B cell (primary cell): ENCODE data around the gene NOL12. TPM values are rescaled to one million over a fixed set of nuclear protein-coding genes. Genes with fewer than 3 reads are reported as not detected.

Experiments used
- ATAC-seq: fragments of 200-7000 bp; cut with Tn5 transposase; one replicate; pipeline ENCODE4 v1.10.0; 2021; ENCODE audit warnings: low read depth, mild to moderate bottlenecking, moderate number of reproducible peaks, moderate library complexity
- CTCF ChIA-PET: fragments of 350-600 bp; sonication (Branson Sonifier 250); formaldehyde crosslinking; loops from one replicate; lab custom pipeline; 2021; ENCODE audit warnings: antibody characterized with exemption, inconsistent platforms; lab: Charles Lee
- POLR2A ChIA-PET: fragments of 350-600 bp; sonication (Branson Sonifier 250); formaldehyde crosslinking; loops from one replicate; lab custom pipeline; 2021; ENCODE audit warnings: antibody characterized with exemption; lab: Charles Lee
- DNase-seq: peaks from one replicate; pipeline ENCODE4 v3.0.0; 2013
- H2AFZ ChIP-seq: 2 replicates; pipeline ENCODE4 v1.6.1; 2012; ENCODE audit warnings: mild to moderate bottlenecking, low read depth, low read length; ENCODE audit not compliant: insufficient read depth, poor library complexity, severe bottlenecking
- H3K27ac ChIP-seq, 2 donors: 1 replicate in 1 of 2; 2 replicates in 1 of 2; pipeline ENCODE4 v1.5.1; 2012 to 2013; ENCODE audit warnings: low read length in 2 of 2, mild to moderate bottlenecking in 2 of 2, moderate library complexity in 1 of 2
- H3K27me3 ChIP-seq, 4 experiments: fragments of 200-600 bp in 1 of 4; sonication (generic) in 1 of 4; replicated peaks in 1 of 4; 1 replicate in 2 of 4; 2 replicates in 2 of 4; pipeline versions ENCODE4 v1.6.1 to v1.7.0; 2013 to 2016; ENCODE audit warnings: low read length in 3 of 4, mild to moderate bottlenecking in 2 of 4, mixed read lengths in 1 of 4, moderate library complexity in 1 of 4; ENCODE audit not compliant: insufficient read depth in 4 of 4, control insufficient read depth in 3 of 4; ENCODE audit errors: control extremely low read depth in 1 of 4
- H3K36me3 ChIP-seq, 2 experiments: replicated peaks in 1 of 2; 1 replicate in 1 of 2; 2 replicates in 1 of 2; pipeline versions ENCODE4 v1.6.1 to v1.7.1; 2013; ENCODE audit warnings: low read length in 1 of 2; ENCODE audit not compliant: insufficient read depth in 2 of 2, control insufficient read depth in 1 of 2; ENCODE audit errors: control extremely low read depth in 1 of 2, extremely low read depth in 1 of 2
- H3K4me1 ChIP-seq, 2 donors: fragments of 200-600 bp in 1 of 2; sonication (generic) in 1 of 2; 1 replicate in 1 of 2; 2 replicates in 1 of 2; pipeline versions ENCODE4 v1.5.1 to v1.6.1; 2013 to 2017; ENCODE audit warnings: low read length in 2 of 2; ENCODE audit not compliant: control insufficient read depth in 2 of 2, insufficient read depth in 2 of 2
- H3K4me2 ChIP-seq: replicated peaks from 2 replicates; pipeline ENCODE3; 2012; ENCODE audit warnings: mild to moderate bottlenecking, low read depth, low read length; ENCODE audit not compliant: poor library complexity, severe bottlenecking
- H3K4me3 ChIP-seq, 5 experiments: fragments of 200-600 bp in 1 of 5; sonication (generic) in 1 of 5; 1 replicate in 3 of 5; 2 replicates in 2 of 5; pipeline versions ENCODE4 v1.5.1 to v1.7.0; 2011 to 2016; ENCODE audit warnings: low read length in 4 of 5, mild to moderate bottlenecking in 4 of 5, low read depth in 2 of 5, control low read depth in 1 of 5, moderate library complexity in 1 of 5; ENCODE audit not compliant: insufficient read depth in 1 of 5; ENCODE audit errors: control extremely low read depth in 1 of 5, extremely low read depth in 1 of 5
- H3K79me2 ChIP-seq: fragments of 200-600 bp; sonication (generic); one replicate; pipeline ENCODE4 v1.6.0; 2016; ENCODE audit warnings: low read length; ENCODE audit not compliant: control insufficient read depth, insufficient read depth
- H3K9ac ChIP-seq: fragments of 200-600 bp; sonication (generic); 2 replicates; pipeline ENCODE4 v1.6.1; 2017; ENCODE audit warnings: mild to moderate bottlenecking, low read length, moderate library complexity
- H3K9me3 ChIP-seq, 3 donors: one replicate each; pipeline versions ENCODE4 v1.6.1 to v1.7.1; 2013; ENCODE audit warnings: low read length in 2 of 3; ENCODE audit not compliant: control insufficient read depth in 2 of 3, insufficient read depth in 1 of 3; ENCODE audit errors: control extremely low read depth in 1 of 3
- H4K20me1 ChIP-seq: 2 replicates; pipeline ENCODE4 v1.6.0; 2012; ENCODE audit warnings: mild to moderate bottlenecking, low read length; ENCODE audit not compliant: insufficient read depth, control insufficient read depth, poor library complexity, severe bottlenecking
- H3K27ac Mint-ChIP-seq: one replicate; pipeline ENCODE4 v1.8.0; 2021; ENCODE audit warnings: mixed read lengths
- H3K27me3 Mint-ChIP-seq: one replicate; pipeline ENCODE4 v1.8.0; 2021; ENCODE audit warnings: mixed read lengths
- H3K4me1 Mint-ChIP-seq: one replicate; pipeline ENCODE4 v1.8.0; 2021; ENCODE audit warnings: mixed read lengths
- H3K4me3 Mint-ChIP-seq: one replicate; pipeline ENCODE4 v1.8.0; 2021; ENCODE audit warnings: mixed read lengths
- H3K9me3 Mint-ChIP-seq: one replicate; pipeline ENCODE4 v1.8.0; 2022; ENCODE audit warnings: mixed read lengths; ENCODE audit not compliant: insufficient read depth
- CTCF ChIP-seq: fragments of 200-600 bp; IDR thresholded peaks from one replicate; pipeline ENCODE4 v1.8.0; 2022; ENCODE audit warnings: antibody characterized with exemption, mild to moderate bottlenecking
- EZH2 ChIP-seq: IDR thresholded peaks from 2 replicates; pipeline ENCODE4 v1.6.1; 2012; ENCODE audit warnings: borderline replicate concordance, low read depth, mild to moderate bottlenecking, moderate library complexity, low read length; ENCODE audit not compliant: insufficient read depth, poor library complexity, severe bottlenecking
- WGBS: methylation state at CpG from one replicate; pipeline ENCODE4 v1.1.5; 2013; ENCODE audit warnings: missing lambda C conversion rate; ENCODE audit not compliant: insufficient coverage; 5-methylcytosine and 5-hydroxymethylcytosine counted together
- intact Hi-C: fragments of 100-400 bp; cut with micrococcal nuclease; formaldehyde crosslinking; loops from one replicate; pipeline ENCODE4 v1.10.0; 2022
- polyA plus RNA-seq: library from polyadenylated mRNA; depleted of rRNA; stranded (reverse); fragments of >200 nt; gene quantifications from 2 replicates; pipeline ENCODE4 v1.2.3, GENCODE V29; 2012
- total RNA-seq, 2 donors: library from RNA; stranded (reverse); fragments of 120-200 nt in 1 of 2; gene quantifications; 1 replicate in 1 of 2; 2 replicates in 1 of 2; pipeline versions ENCODE4 v1.2.3 to v1.2.4, GENCODE V29; 2013 to 2022

The NOL12 gene
- total and polyA plus RNA-seq, 2 donors (not counting 1 experiment from before 2014, with no cell fraction given) = 34.7 to 43.1 TPM

GRCh38 chr22:37677493-37677974, 8.6 kb upstream of the NOL12 start:
- no peaks in the 10 kb centered on the region for H3K9me3 Mint-ChIP-seq
- H4K20me1 ChIP-seq = no peaks in the 10 kb centered on the region
- ChIA-PET POLR2A (interaction anchor here (0.6 to 3.9 kb wide), 11 partner anchors 8 to 1147 kb away, joined by 3 to 44 read pairs (median 5); partner anchors contain the start of genes GGA1, NOL12 and PDXP), CTCF (interaction anchor here (1.2 to 23.0 kb wide), 5 partner anchors 9 to 71 kb away, joined by 5 to 501 read pairs (median 185); partner anchors contain the start of genes LGALS1, NOL12, PDXP and SH3BP1)
- peaks cover 25% of the 10 kb centered on the region for H3K79me2 ChIP-seq
- H3K27ac ChIP-seq = peak overlapping the region; percentile 98
- peak overlapping the region; percentile 87 for H3K9ac ChIP-seq
- no peaks in the 10 kb centered on the region for H3K9me3 ChIP-seq
- peak overlapping the region; percentile 97 for H3K27ac Mint-ChIP-seq
- H3K4me1 Mint-ChIP-seq = peaks cover 50% of the 10 kb centered on the region
- H3K4me2 ChIP-seq = peak overlapping the region; percentile 91
- TF ChIP-seq EZH2 = no peak
- TF ChIP-seq CTCF = no peak
- H3K27me3 Mint-ChIP-seq = no peaks in the 10 kb centered on the region
- H3K27me3 ChIP-seq = no peaks in the 10 kb centered on the region
- peaks cover 28 to 57% of the 10 kb centered on the region in 2 donors for H3K4me1 ChIP-seq
- H3K4me3 ChIP-seq = peak overlapping the region; percentile 48 to 92 (median 76)
- ATAC-seq = peak; percentile 19
- 73% methylated on average over 9 of the region's 15 CpGs for WGBS
- H3K4me3 Mint-ChIP-seq = peak overlapping the region; percentile 96
- peak overlapping the region; percentile 82 for H2AFZ ChIP-seq
- H3K36me3 ChIP-seq = no peaks in the 10 kb centered on the region
- DNase-seq = no peak
- intact Hi-C loops = loop anchor here (1.0 to 2.0 kb wide), 7 partner anchors 9 to 167 kb away; partner anchors contain the start of genes ANKRD54, GGA1, NOL12 and PDXP

GRCh38 chr22:37678372-37678771, 7.8 kb upstream of the NOL12 start:
- no peak overlapping the region for H3K27ac Mint-ChIP-seq
- peak overlapping the region; percentile 91 for H3K4me2 ChIP-seq
- H3K4me1 Mint-ChIP-seq = peaks cover 41% of the 10 kb centered on the region
- H3K27me3 Mint-ChIP-seq = no peaks in the 10 kb centered on the region
- no peaks in the 10 kb centered on the region for H3K36me3 ChIP-seq
- H3K27ac ChIP-seq = peak overlapping the region in 1 of 2 donors; percentile 98
- H3K4me1 ChIP-seq = peaks cover 21 to 48% of the 10 kb centered on the region in 2 donors
- H3K27me3 ChIP-seq = no peaks in the 10 kb centered on the region
- ATAC-seq (no peak), DNase-seq (no peak)
- no peaks in the 10 kb centered on the region for H4K20me1 ChIP-seq
- no peak overlapping the region for H2AFZ ChIP-seq
- WGBS = 88% methylated on average over 13 of the region's 18 CpGs
- TF ChIP-seq EZH2 (no peak), CTCF (no peak)
- H3K9me3 Mint-ChIP-seq = no peaks in the 10 kb centered on the region
- H3K9me3 ChIP-seq = no peaks in the 10 kb centered on the region
- no peak overlapping the region for H3K4me3 Mint-ChIP-seq
- no peak overlapping the region for H3K9ac ChIP-seq
- no peak overlapping the region for H3K4me3 ChIP-seq
- H3K79me2 ChIP-seq = peaks cover 25% of the 10 kb centered on the region
- intact Hi-C loops = no loop called here
- CTCF ChIA-PET = interaction anchor here (0.7 to 23.0 kb wide), 5 partner anchors 13 to 178 kb away, joined by 3 to 501 read pairs (median 185); partner anchors contain the start of genes LGALS1, PDXP and SH3BP1
- POLR2A ChIA-PET = interaction anchor here (0.7 to 1.7 kb wide), 2 partner anchors 7 to 44 kb away, joined by 3 to 10 read pairs; partner anchors contain the start of gene NOL12
